Suprapubic skin (tissue), 4 donors: ENCODE results near the gene CD207. TPM values are rescaled to one million over a fixed set of nuclear protein-coding genes. Genes with fewer than 3 reads are reported as not detected.

Experiments
- DNase-seq, 2 donors: peaks; one replicate each; pipeline ENCODE4 v3.0.0-alpha.2; 2019; ENCODE audit warnings: low spot score in 2 of 2
- H3K27ac ChIP-seq: fragments of 200-600 bp; sonication (generic); one replicate; pipeline ENCODE4 v1.5.1; 2019
- H3K27me3 ChIP-seq: fragments of 200-600 bp; sonication (generic); one replicate; pipeline ENCODE4 v1.5.1; 2019
- H3K36me3 ChIP-seq: fragments of 200-600 bp; sonication (generic); one replicate; pipeline ENCODE4 v1.5.1; 2019
- H3K4me1 ChIP-seq: fragments of 200-600 bp; sonication (generic); one replicate; pipeline ENCODE4 v1.5.1; 2019
- H3K4me3 ChIP-seq: fragments of 200-600 bp; sonication (generic); one replicate; pipeline ENCODE4 v1.5.1; 2019; ENCODE audit warnings: mild to moderate bottlenecking
- H3K9me3 ChIP-seq: fragments of 200-600 bp; sonication (generic); one replicate; pipeline ENCODE4 v1.5.1; 2019
- EP300 ChIP-seq: sonication (generic); formaldehyde crosslinking; IDR thresholded peaks from one replicate; pipeline ENCODE4 v1.6.1; 2017; ENCODE audit warnings: antibody characterized with exemption
- POLR2A ChIP-seq, 2 donors: fragments of 450-650 bp; IDR thresholded peaks; one replicate each; pipeline ENCODE4 v1.6.1; 2017; ENCODE audit warnings: antibody characterized with exemption in 2 of 2, mild to moderate bottlenecking in 2 of 2, moderate library complexity in 2 of 2
- POLR2AphosphoS5 ChIP-seq, 3 donors: sonication (generic); formaldehyde crosslinking; IDR thresholded peaks; one replicate each; pipeline ENCODE4 v1.6.1; 2017; ENCODE audit warnings: antibody characterized with exemption in 3 of 3
- WGBS: methylation state at CpG from one replicate; pipeline ENCODE4 v1.1.5; 2018; 5-methylcytosine and 5-hydroxymethylcytosine counted together
- total RNA-seq, 4 donors: library from RNA; depleted of rRNA; stranded (reverse); fragments of >200 nt; gene quantifications; one replicate each; pipeline ENCODE4 v1.1.0, GENCODE V29; 2016
- TF ChIP-seq, protein P1 (sequence below), 2 donors: fragments of 200-600 bp in 1 of 2; fragments of 450-650 bp in 1 of 2; sonication (generic) in 1 of 2; IDR thresholded peaks; one replicate each; pipeline ENCODE4 v1.5.1; 2016 to 2019; ENCODE audit warnings: antibody characterized with exemption in 2 of 2, mild to moderate bottlenecking in 1 of 2, moderate library complexity in 1 of 2

Gene CD207
- total RNA-seq, 4 donors from 2014 or later: 25.4 to 81.3 (median 50.5) TPM

DNA sequence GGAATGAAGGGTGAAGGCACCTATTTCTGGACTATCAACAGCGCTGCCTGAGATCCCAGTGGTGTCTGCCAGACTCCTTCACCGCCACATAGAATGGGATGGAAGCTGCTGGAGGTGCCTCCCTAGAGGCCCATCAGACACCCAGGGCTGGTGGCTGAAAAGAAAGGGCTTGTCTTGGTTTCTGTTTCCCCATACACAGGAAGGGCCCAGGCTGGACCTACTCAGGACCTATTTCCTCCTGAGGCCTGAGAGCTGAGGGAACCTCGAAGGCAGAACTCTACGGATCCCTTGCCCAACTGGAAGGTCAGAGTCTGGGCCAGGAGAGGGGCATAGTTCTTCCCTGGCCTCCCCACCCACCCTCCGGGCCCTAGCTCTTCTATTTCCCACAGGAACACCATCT is 12.4 kb downstream of the CD207 start:
- no peak overlapping the region for H3K27ac ChIP-seq
- no peak overlapping the region for H3K4me3 ChIP-seq
- H3K36me3 ChIP-seq: no peaks in the 10 kb centered on the region
- H3K4me1 ChIP-seq: no peaks in the 10 kb centered on the region
- peaks cover 6% of the 10 kb centered on the region for H3K27me3 ChIP-seq
- 84% methylated on average over 3 of the region's 5 CpGs for WGBS
- DNase-seq: no peak
- no peak for TF ChIP-seq POLR2AphosphoS5 (IDR thresholded peaks at IDR 0.05)
- no peak for TF ChIP-seq POLR2A (IDR thresholded peaks at IDR 0.05)
- TF ChIP-seq, protein P1, sequence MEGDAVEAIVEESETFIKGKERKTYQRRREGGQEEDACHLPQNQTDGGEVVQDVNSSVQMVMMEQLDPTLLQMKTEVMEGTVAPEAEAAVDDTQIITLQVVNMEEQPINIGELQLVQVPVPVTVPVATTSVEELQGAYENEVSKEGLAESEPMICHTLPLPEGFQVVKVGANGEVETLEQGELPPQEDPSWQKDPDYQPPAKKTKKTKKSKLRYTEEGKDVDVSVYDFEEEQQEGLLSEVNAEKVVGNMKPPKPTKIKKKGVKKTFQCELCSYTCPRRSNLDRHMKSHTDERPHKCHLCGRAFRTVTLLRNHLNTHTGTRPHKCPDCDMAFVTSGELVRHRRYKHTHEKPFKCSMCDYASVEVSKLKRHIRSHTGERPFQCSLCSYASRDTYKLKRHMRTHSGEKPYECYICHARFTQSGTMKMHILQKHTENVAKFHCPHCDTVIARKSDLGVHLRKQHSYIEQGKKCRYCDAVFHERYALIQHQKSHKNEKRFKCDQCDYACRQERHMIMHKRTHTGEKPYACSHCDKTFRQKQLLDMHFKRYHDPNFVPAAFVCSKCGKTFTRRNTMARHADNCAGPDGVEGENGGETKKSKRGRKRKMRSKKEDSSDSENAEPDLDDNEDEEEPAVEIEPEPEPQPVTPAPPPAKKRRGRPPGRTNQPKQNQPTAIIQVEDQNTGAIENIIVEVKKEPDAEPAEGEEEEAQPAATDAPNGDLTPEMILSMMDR (IDR thresholded peaks at IDR 0.05): no peak
- TF ChIP-seq EP300: no peak
- no peaks in the 10 kb centered on the region for H3K9me3 ChIP-seq

DNA sequence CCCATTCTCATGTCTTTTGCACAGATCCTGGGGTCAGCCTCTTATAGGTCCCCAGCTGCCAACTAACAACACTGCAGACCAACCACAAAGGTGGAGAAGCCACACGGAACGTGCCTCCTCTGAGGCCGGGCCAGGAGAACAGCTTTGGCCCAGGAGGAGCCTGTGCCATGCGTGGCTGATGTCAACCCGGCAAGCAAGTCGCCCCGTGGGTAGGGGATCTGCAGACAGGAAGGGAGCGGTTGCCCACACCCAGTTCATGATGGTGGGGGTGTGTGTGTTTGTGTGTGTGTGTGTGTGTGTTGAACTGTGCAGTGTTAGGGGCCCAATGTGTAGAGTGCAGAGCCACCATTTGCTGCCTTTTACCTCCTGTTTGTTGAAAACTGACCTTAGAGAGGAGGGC is 12.8 kb downstream of the CD207 start:
- Histone ChIP-seq H3K4me3 (no peak overlapping the region), H3K36me3 (no peaks in the 10 kb centered on the region), H3K9me3 (no peaks in the 10 kb centered on the region), H3K27me3 (peaks cover 6% of the 10 kb centered on the region), H3K4me1 (no peaks in the 10 kb centered on the region), H3K27ac (no peak overlapping the region)
- 81% methylated on average over 7 of the region's 8 CpGs for WGBS
- TF ChIP-seq POLR2AphosphoS5 (IDR thresholded peaks at IDR 0.05): no peak
- TF ChIP-seq, protein P1 (IDR thresholded peaks at IDR 0.05): no peak
- no peak for TF ChIP-seq POLR2A (IDR thresholded peaks at IDR 0.05)
- TF ChIP-seq EP300: no peak
- DNase-seq: no peak

DNA sequence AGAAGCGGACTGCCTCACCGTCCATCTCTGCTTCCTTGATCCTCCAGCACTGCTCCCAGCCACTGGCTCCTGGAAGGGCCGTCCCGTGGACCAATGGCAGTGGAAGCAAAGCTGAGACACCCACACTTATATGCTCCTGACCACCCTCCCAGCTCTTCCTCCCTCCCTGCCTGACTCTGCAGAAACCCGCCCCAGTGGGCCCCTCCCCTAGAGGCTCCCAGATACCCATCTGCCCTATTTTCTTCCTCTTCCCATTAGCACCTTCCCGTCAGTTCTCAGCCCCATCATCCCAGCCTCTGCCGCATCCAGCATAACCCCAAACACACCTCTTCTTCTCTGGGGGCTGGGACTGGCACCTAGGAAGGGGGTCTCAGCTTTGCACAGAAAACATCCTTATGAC is 15.1 kb downstream of the CD207 start, which contains the start of gene CLEC4F:
CLEC4F (minus strand) TSS at position 101 of the 400 bp plus-strand sequence; CDS start at position 25, 76 bp downstream.
- no peak within 1 kb of the TSS for H3K4me3 ChIP-seq
- peaks cover 6% of the 10 kb centered on the region for H3K27me3 ChIP-seq
- 86% methylated on average over 6 of the region's 7 CpGs for whole genome bisulfite sequencing
- no peaks in the 10 kb centered on the region for H3K4me1 ChIP-seq
- DNase-seq: no peak
- H3K9me3 ChIP-seq: no peaks in the 10 kb centered on the region
- no peaks in the 10 kb centered on the region for H3K36me3 ChIP-seq
- no peak within 1 kb of the TSS for H3K27ac ChIP-seq
- TF ChIP-seq POLR2AphosphoS5 (IDR thresholded peaks at IDR 0.05): no peak
- no peak for TF ChIP-seq POLR2A (IDR thresholded peaks at IDR 0.05)
- TF ChIP-seq EP300: no peak
- TF ChIP-seq, protein P1 (IDR thresholded peaks at IDR 0.05): no peak

DNA sequence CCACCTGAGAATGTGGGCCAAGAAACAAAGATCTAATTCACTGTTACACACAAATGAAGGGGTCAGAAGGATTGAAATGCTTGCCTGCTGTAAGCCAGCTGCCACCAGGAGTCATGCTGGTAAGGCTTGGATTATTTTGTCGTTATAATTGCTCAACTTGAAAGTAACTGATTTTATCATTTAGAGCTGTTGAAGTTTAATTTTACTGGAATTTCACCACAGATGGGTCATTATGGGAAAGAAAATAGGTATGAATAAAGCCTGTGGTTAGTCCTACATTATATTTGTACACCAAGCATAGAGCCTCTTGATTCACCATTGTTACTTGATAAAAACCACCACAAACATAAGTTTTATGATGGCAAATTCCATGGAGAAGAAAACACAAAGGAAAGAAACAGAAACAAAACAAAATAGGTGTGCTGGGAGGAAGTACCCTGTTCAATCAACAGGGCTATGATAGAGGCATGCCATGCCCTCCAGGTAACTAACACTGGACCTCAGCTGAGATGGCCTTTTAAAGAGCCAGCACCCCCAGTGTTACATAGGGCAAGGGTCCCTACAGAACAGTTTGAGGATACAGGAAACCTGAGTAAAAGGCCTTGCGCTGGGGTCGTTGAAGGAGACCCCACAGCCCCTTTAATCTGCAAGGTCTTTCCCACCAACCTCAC is 18.2 kb downstream of the CD207 start:
- Histone ChIP-seq H3K36me3 (no peaks in the 10 kb centered on the region), H3K27ac (no peak overlapping the region), H3K4me3 (no peak overlapping the region), H3K4me1 (no peaks in the 10 kb centered on the region), H3K27me3 (peaks cover 11% of the 10 kb centered on the region), H3K9me3 (no peaks in the 10 kb centered on the region)
- TF ChIP-seq POLR2AphosphoS5 (IDR thresholded peaks at IDR 0.05) (no peak), POLR2A (IDR thresholded peaks at IDR 0.05) (no peak), EP300 (no peak)
- TF ChIP-seq, protein P1 (IDR thresholded peaks at IDR 0.05): no peak
- 78% methylated on average over 3 of the region's 3 CpGs for WGBS
- no peak for DNase-seq

DNA sequence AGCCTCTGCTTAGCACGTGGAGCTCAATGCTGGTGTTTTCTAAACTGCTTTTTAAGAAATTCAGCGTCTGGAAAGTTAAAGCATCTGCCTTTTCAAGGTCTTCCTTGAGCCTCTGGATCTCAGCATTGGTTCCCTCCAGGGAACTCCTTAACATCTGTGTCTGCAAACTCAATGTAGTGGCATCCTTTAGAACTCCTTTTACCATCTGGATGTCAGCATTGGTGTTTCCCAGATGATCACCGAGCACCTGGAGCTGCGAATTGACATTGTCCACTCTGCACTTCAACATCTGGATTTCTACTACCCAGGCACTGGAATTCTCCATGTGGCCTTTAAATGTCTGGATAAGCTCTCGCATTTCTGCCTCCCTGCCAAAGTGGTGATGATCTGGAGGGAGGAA is 18.9 kb downstream of the CD207 start:
- Histone ChIP-seq H3K9me3 (no peaks in the 10 kb centered on the region), H3K27ac (no peak overlapping the region), H3K36me3 (no peaks in the 10 kb centered on the region), H3K4me3 (no peak overlapping the region), H3K4me1 (no peaks in the 10 kb centered on the region), H3K27me3 (peaks cover 11% of the 10 kb centered on the region)
- no peak for TF ChIP-seq EP300
- TF ChIP-seq POLR2A (IDR thresholded peaks at IDR 0.05): no peak
- no peak for TF ChIP-seq POLR2AphosphoS5 (IDR thresholded peaks at IDR 0.05)
- TF ChIP-seq, protein P1 (IDR thresholded peaks at IDR 0.05): no peak
- 63% methylated on average over 5 of the region's 5 CpGs for WGBS
- DNase-seq: no peak
